ENCODE data around the gene VGLL4.

- TF ChIP-seq POLR2AphosphoS5 (IDR thresholded peaks at IDR 0.05; ENCODE audit: low read depth, low read length) (no peak), CTCF (IDR thresholded peaks at IDR 0.05) (no peak), SIN3A (IDR thresholded peaks at IDR 0.05; ENCODE audit: borderline replicate concordance, insufficient read depth, low read depth, low read length) (no peak), REST (IDR thresholded peaks at IDR 0.05; ENCODE audit: insufficient read depth in 1 of 2, low read depth in 2 of 2, low read length in 1 of 2) (no peak)
These were observed 104.0 kb downstream of the VGLL4 start for GRCh38 chr3:11539677-11540076.
